ENCODE measurements around the gene MRPL1.
A peak's percentile ranks its signal among the peaks of the same experiment; 100 is the strongest.

Gene MRPL1

DNA sequence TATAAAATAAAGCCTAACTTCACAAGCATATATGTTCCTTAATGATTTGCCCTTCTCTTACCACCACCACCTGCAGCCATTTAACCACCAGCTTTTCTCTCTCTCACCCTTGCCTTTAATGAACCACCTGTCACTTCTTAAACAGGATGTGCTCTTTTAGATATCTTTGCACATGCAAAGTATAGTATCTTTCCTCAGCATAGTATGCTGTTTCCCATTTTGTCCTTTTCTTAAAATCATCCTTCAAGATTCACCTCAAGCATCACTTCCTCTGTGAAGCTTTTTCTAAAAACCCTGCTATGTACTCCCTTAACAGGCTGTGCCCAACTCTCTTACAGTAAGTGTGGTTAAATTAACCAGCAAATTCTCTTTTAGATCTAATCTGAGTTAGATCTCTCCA, 35.3 kb upstream of the MRPL1 start:
- H3K4me3 ChIP-seq (ENCODE audit: low read length), result no peak overlapping the region
- no peaks in the 10 kb centered on the region for H3K4me1 ChIP-seq (ENCODE audit: insufficient read depth, low read length)
- no peaks in the 10 kb centered on the region for H3K36me3 ChIP-seq (ENCODE audit: insufficient read depth, low read length)
- no peaks in the 10 kb centered on the region for H3K9me3 ChIP-seq (ENCODE audit: low read length)
- no peak overlapping the region for H2AFZ ChIP-seq (ENCODE audit: low read depth, low read length)
- no peaks in the 10 kb centered on the region for H3K27me3 ChIP-seq (ENCODE audit: insufficient read depth, low read length)

DNA sequence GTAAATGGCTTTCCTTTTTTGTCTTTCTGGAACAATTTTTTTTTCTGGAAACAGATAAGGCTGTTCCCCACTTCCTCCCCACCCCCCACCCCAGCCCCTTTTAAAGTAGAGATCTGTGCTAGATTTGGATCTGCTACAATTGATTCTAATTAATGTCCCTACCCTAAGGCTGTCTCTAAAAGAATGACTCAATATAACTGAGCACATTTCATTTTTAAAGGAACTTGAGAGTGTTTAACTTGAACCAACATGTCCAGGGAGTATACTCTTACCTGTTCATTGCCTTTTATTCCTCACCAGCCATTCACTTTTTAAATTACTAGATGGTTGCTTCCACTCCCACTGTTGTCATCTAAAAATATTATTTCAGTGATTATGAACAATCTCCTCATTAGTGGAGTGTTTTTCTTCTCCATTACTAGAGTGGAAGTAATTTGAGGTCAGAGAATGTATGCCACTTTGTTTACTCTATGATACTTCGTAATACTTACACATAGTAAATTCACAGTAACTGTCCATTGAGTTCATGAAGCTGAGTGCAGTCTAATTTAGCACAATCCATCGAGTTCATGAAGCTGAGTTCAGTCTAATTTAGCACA, 29.4 kb upstream of the MRPL1 start:
- Histone ChIP-seq H2AFZ (ENCODE audit: low read depth, low read length) (no peak overlapping the region), H3K27me3 (ENCODE audit: insufficient read depth, low read length) (no peaks in the 10 kb centered on the region), H3K4me3 (ENCODE audit: low read length) (no peak overlapping the region)

GRCh38 chr4:77834403-77834802, 28.2 kb upstream of the MRPL1 start:
- H3K27me3 ChIP-seq (ENCODE audit: insufficient read depth, low read length), result no peaks in the 10 kb centered on the region
- H3K9me3 ChIP-seq (ENCODE audit: low read length), result no peaks in the 10 kb centered on the region
- no peak overlapping the region for H3K4me3 ChIP-seq (ENCODE audit: low read length)
- no peaks in the 10 kb centered on the region for H3K4me1 ChIP-seq (ENCODE audit: insufficient read depth, low read length)
- no peaks in the 10 kb centered on the region for H3K36me3 ChIP-seq (ENCODE audit: insufficient read depth, low read length)
- no peak overlapping the region for H2AFZ ChIP-seq (ENCODE audit: low read depth, low read length)

More for the DNA sequence above, 29.4 kb upstream of the MRPL1 start:
- H3K36me3 ChIP-seq (ENCODE audit: insufficient read depth, low read length), result no peaks in the 10 kb centered on the region
- H3K4me1 ChIP-seq (ENCODE audit: insufficient read depth, low read length), result no peaks in the 10 kb centered on the region
- H3K9me3 ChIP-seq (ENCODE audit: low read length), result no peaks in the 10 kb centered on the region

- Histone ChIP-seq H3K4me3 (ENCODE audit: low read length) (no peak overlapping the region), H3K4me1 (ENCODE audit: insufficient read depth, low read length) (no peaks in the 10 kb centered on the region), H3K36me3 (ENCODE audit: insufficient read depth, low read length) (no peaks in the 10 kb centered on the region), H2AFZ (ENCODE audit: low read depth, low read length) (peak overlapping the region; percentile 36), H3K9me3 (ENCODE audit: low read length) (no peaks in the 10 kb centered on the region), H3K27me3 (ENCODE audit: insufficient read depth, low read length) (no peaks in the 10 kb centered on the region)
Observed at GRCh38 chr4:77843628-77844027, 19.0 kb upstream of the MRPL1 start.

- no peaks in the 10 kb centered on the region for H3K9me3 ChIP-seq (ENCODE audit: low read length)
- no peak overlapping the region for H3K4me3 ChIP-seq (ENCODE audit: low read length)
- H3K36me3 ChIP-seq (ENCODE audit: insufficient read depth, low read length), result no peaks in the 10 kb centered on the region
- no peaks in the 10 kb centered on the region for H3K27me3 ChIP-seq (ENCODE audit: insufficient read depth, low read length)
- no peak overlapping the region for H2AFZ ChIP-seq (ENCODE audit: low read depth, low read length)
- H3K4me1 ChIP-seq (ENCODE audit: insufficient read depth, low read length), result no peaks in the 10 kb centered on the region
Observed at GRCh38 chr4:77844363-77844762, 18.3 kb upstream of the MRPL1 start.

DNA sequence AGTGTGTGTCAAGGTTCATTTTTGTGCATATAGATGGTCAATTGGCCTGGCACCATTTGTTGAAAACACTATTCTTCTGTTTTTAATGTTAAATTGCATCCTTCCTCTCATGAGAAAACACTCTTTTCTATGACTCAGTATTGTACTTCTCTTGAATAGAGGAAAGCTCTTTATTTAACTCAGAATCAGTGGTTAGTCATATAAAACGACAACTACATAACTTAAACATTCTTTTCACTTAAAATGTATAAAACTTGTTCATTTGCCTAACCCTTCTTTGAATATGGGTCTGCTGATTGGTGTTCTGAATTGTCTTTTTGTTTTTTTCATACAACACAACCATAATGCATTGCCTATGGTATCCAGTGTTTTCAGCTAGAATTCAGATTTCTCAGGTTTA, 17.2 kb upstream of the MRPL1 start:
- Histone ChIP-seq H2AFZ (ENCODE audit: low read depth, low read length) (no peak overlapping the region), H3K27me3 (ENCODE audit: insufficient read depth, low read length) (no peaks in the 10 kb centered on the region), H3K36me3 (ENCODE audit: insufficient read depth, low read length) (no peaks in the 10 kb centered on the region), H3K4me3 (ENCODE audit: low read length) (no peak overlapping the region), H3K9me3 (ENCODE audit: low read length) (no peaks in the 10 kb centered on the region), H3K4me1 (ENCODE audit: insufficient read depth, low read length) (no peaks in the 10 kb centered on the region)

GRCh38 chr4:77845929-77846328, 16.7 kb upstream of the MRPL1 start:
- Histone ChIP-seq H3K36me3 (ENCODE audit: insufficient read depth, low read length) (no peaks in the 10 kb centered on the region), H3K4me1 (ENCODE audit: insufficient read depth, low read length) (no peaks in the 10 kb centered on the region), H2AFZ (ENCODE audit: low read depth, low read length) (no peak overlapping the region), H3K9me3 (ENCODE audit: low read length) (no peaks in the 10 kb centered on the region), H3K27me3 (ENCODE audit: insufficient read depth, low read length) (no peaks in the 10 kb centered on the region), H3K4me3 (ENCODE audit: low read length) (no peak overlapping the region)

GRCh38 chr4:77848508-77848907, 14.1 kb upstream of the MRPL1 start:
- no peaks in the 10 kb centered on the region for H3K4me1 ChIP-seq (ENCODE audit: insufficient read depth, low read length)
- no peaks in the 10 kb centered on the region for H3K27me3 ChIP-seq (ENCODE audit: insufficient read depth, low read length)
- H2AFZ ChIP-seq (ENCODE audit: low read depth, low read length), result no peak overlapping the region
- no peaks in the 10 kb centered on the region for H3K9me3 ChIP-seq (ENCODE audit: low read length)
- no peaks in the 10 kb centered on the region for H3K36me3 ChIP-seq (ENCODE audit: insufficient read depth, low read length)
- no peak overlapping the region for H3K4me3 ChIP-seq (ENCODE audit: low read length)

- no peaks in the 10 kb centered on the region for H3K27me3 ChIP-seq (ENCODE audit: insufficient read depth, low read length)
- H3K9me3 ChIP-seq (ENCODE audit: low read length), result no peaks in the 10 kb centered on the region
- H3K36me3 ChIP-seq (ENCODE audit: insufficient read depth, low read length), result no peaks in the 10 kb centered on the region
- no peak overlapping the region for H2AFZ ChIP-seq (ENCODE audit: low read depth, low read length)
- H3K4me1 ChIP-seq (ENCODE audit: insufficient read depth, low read length), result no peaks in the 10 kb centered on the region
- H3K4me3 ChIP-seq (ENCODE audit: low read length), result no peak overlapping the region
Observed at GRCh38 chr4:77849278-77849965, 13.2 kb upstream of the MRPL1 start.

- Histone ChIP-seq H3K9me3 (ENCODE audit: low read length) (no peaks in the 10 kb centered on the region), H3K4me1 (ENCODE audit: insufficient read depth, low read length) (no peaks in the 10 kb centered on the region), H3K4me3 (ENCODE audit: low read length) (no peak overlapping the region), H3K36me3 (ENCODE audit: insufficient read depth, low read length) (no peaks in the 10 kb centered on the region), H3K27me3 (ENCODE audit: insufficient read depth, low read length) (no peaks in the 10 kb centered on the region), H2AFZ (ENCODE audit: low read depth, low read length) (no peak overlapping the region)
Observed at GRCh38 chr4:77852892-77853495, 9.6 kb upstream of the MRPL1 start.

DNA sequence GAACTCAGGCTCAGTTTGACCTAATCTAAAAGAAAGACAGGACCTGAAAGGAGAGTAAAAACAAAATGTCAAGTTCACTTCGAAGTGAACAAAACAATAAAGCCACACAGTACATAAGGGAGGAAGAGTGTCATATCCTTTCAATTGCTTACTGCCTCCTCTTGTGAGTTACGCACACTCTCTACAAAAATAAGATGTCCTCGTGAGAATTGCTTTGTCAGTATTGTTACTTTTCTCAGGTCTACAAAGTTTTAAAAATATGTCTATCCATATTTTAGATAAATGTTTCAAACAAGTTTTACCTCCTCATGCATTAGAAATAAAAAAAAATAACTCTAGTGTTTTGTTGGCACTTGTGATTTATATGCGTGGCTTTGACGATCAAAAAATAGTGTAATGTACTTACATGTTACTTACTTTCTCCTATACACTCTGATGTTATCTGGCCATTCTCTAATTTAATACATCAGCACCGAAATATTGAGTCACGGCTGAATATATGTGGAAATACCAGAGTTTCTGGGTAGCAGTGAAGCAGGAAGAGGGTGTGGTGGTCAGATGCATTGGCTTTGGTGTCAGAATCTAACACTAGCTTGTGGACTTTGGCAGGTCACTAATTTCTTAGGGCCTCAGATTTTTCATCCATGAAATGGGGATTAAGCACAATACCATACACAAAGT, 8.1 kb upstream of the MRPL1 start:
- Histone ChIP-seq H3K9me3 (ENCODE audit: low read length) (no peaks in the 10 kb centered on the region), H3K4me3 (ENCODE audit: low read length) (no peak overlapping the region), H3K4me1 (ENCODE audit: insufficient read depth, low read length) (no peaks in the 10 kb centered on the region), H3K27me3 (ENCODE audit: insufficient read depth, low read length) (no peaks in the 10 kb centered on the region), H3K36me3 (ENCODE audit: insufficient read depth, low read length) (no peaks in the 10 kb centered on the region), H2AFZ (ENCODE audit: low read depth, low read length) (no peak overlapping the region)

- no peak overlapping the region for H2AFZ ChIP-seq (ENCODE audit: low read depth, low read length)
- no peak overlapping the region for H3K4me3 ChIP-seq (ENCODE audit: low read length)
- H3K4me1 ChIP-seq (ENCODE audit: insufficient read depth, low read length), result no peaks in the 10 kb centered on the region
- H3K36me3 ChIP-seq (ENCODE audit: insufficient read depth, low read length), result no peaks in the 10 kb centered on the region
- H3K27me3 ChIP-seq (ENCODE audit: insufficient read depth, low read length), result no peaks in the 10 kb centered on the region
- no peaks in the 10 kb centered on the region for H3K9me3 ChIP-seq (ENCODE audit: low read length)
Observed at GRCh38 chr4:77856152-77856551, 6.5 kb upstream of the MRPL1 start.

- Histone ChIP-seq H3K9me3 (ENCODE audit: low read length) (no peaks in the 10 kb centered on the region), H3K4me1 (ENCODE audit: insufficient read depth, low read length) (peaks cover 12% of the 10 kb centered on the region), H2AFZ (ENCODE audit: low read depth, low read length) (no peak overlapping the region), H3K27me3 (ENCODE audit: insufficient read depth, low read length) (no peaks in the 10 kb centered on the region), H3K36me3 (ENCODE audit: insufficient read depth, low read length) (no peaks in the 10 kb centered on the region), H3K4me3 (ENCODE audit: low read length) (no peak overlapping the region)
Observed at GRCh38 chr4:77859256-77859655, 3.4 kb upstream of the MRPL1 start.
